Natural killer cell treated with Interleukin-12 subunit alpha and Interleukin-12 subunit beta and Interleukin-15 and Interleukin-18, amount 100 ng/mL, for 72 hours (primary cell): ENCODE measurements around the gene LSM5. TPM values are rescaled to one million over a fixed set of nuclear protein-coding genes. Genes with fewer than 3 reads are reported as not detected.
A peak's percentile ranks its signal among the peaks of the same experiment; 100 is the strongest.

Source experiments
- ATAC-seq, 2 donors: fragments of 150-1000 bp; cut with Tn5 transposase in 1 of 2; sonication (Bioruptor Pico), chemical (Tn5 transposase) in 1 of 2; 2 replicates each; pipeline ENCODE4 v1.10.0; 2021
- DNase-seq: peaks from one replicate; pipeline ENCODE4 v3.0.0; 2022; ENCODE audit warnings: low spot score
- H3K27ac Mint-ChIP-seq, 2 donors: 1 replicate in 1 of 2; 2 replicates in 1 of 2; pipeline ENCODE4 v1.8.0; 2022; ENCODE audit warnings: mixed read lengths in 2 of 2, mild to moderate bottlenecking in 1 of 2, moderate library complexity in 1 of 2
- H3K27me3 Mint-ChIP-seq, 2 donors: 1 replicate in 1 of 2; 2 replicates in 1 of 2; pipeline ENCODE4 v1.8.0; 2022; ENCODE audit warnings: mixed read lengths in 2 of 2
- H3K36me3 Mint-ChIP-seq: one replicate; pipeline ENCODE4 v1.8.0; 2022; ENCODE audit warnings: mixed read lengths
- H3K4me1 Mint-ChIP-seq, 2 donors: 1 replicate in 1 of 2; 2 replicates in 1 of 2; pipeline ENCODE4 v1.8.0; 2022; ENCODE audit warnings: low read depth in 2 of 2, mixed read lengths in 2 of 2, mild to moderate bottlenecking in 1 of 2
- H3K4me3 Mint-ChIP-seq: one replicate; pipeline ENCODE4 v1.8.0; 2022; ENCODE audit warnings: mixed read lengths
- H3K9me3 Mint-ChIP-seq: 2 replicates; pipeline ENCODE4 v1.8.0; 2022; ENCODE audit warnings: mixed read lengths
- total RNA-seq, 2 donors: library from RNA; stranded (reverse); gene quantifications; one replicate each; pipeline ENCODE4 v1.2.3, GENCODE V29; 2022

The LSM5 gene
- total RNA-seq = 100 to 1,000 TPM in 1 of 2 donors, 10 to 100 TPM in 1; 48.6 to 120 TPM

GRCh38 chr7:32490127-32490796, at the start of gene LSM5:
Gene LSM5 (minus strand): TSS chr7:32490380. CDS start chr7:32490365, 15 bp downstream.
- Mint-ChIP-seq H3K9me3 (no peaks in the 10 kb centered on the region), H3K27me3 (no peaks in the 10 kb centered on the region), H3K4me3 (peak within 1 kb of the TSS; percentile 86), H3K4me1 (peaks cover 19 to 27% of the 10 kb centered on the region in 2 donors), H3K27ac (peak within 1 kb of the TSS; percentile 92 to 94), H3K36me3 (peaks cover 7% of the 10 kb centered on the region)
- ATAC-seq = peak; percentile 86 to 90
- DNase-seq = peak; percentile 90

- H3K36me3 Mint-ChIP-seq = peaks cover 5% of the 10 kb centered on the region
- ATAC-seq = no peak
- no peak for DNase-seq
- no peaks in the 10 kb centered on the region for H3K9me3 Mint-ChIP-seq
- peak overlapping the region; percentile 13 to 69 for H3K27ac Mint-ChIP-seq
- peaks cover 20 to 29% of the 10 kb centered on the region in 2 donors for H3K4me1 Mint-ChIP-seq
- H3K27me3 Mint-ChIP-seq = no peaks in the 10 kb centered on the region
- H3K4me3 Mint-ChIP-seq = no peak overlapping the region
Measured at GRCh38 chr7:32539366-32539765, 49.2 kb upstream of the LSM5 start.

GRCh38 chr7:32537760-32538159, 47.6 kb upstream of the LSM5 start:
- no peaks in the 10 kb centered on the region for H3K36me3 Mint-ChIP-seq
- no peaks in the 10 kb centered on the region for H3K9me3 Mint-ChIP-seq
- H3K27me3 Mint-ChIP-seq = no peaks in the 10 kb centered on the region
- peaks cover 26 to 31% of the 10 kb centered on the region in 2 donors for H3K4me1 Mint-ChIP-seq
- no peak overlapping the region for H3K4me3 Mint-ChIP-seq
- ATAC-seq (no peak), DNase-seq (no peak)
- H3K27ac Mint-ChIP-seq = no peak overlapping the region

GRCh38 chr7:32536585-32536984, 46.4 kb upstream of the LSM5 start:
- no peaks in the 10 kb centered on the region for H3K9me3 Mint-ChIP-seq
- DNase-seq = no peak
- H3K4me3 Mint-ChIP-seq = no peak overlapping the region
- no peak overlapping the region for H3K27ac Mint-ChIP-seq
- no peak for ATAC-seq
- H3K4me1 Mint-ChIP-seq = peaks cover 29 to 31% of the 10 kb centered on the region in 2 donors
- no peaks in the 10 kb centered on the region for H3K27me3 Mint-ChIP-seq
- no peaks in the 10 kb centered on the region for H3K36me3 Mint-ChIP-seq

GRCh38 chr7:32536016-32536415, 45.8 kb upstream of the LSM5 start:
- Mint-ChIP-seq H3K4me3 (no peak overlapping the region), H3K36me3 (no peaks in the 10 kb centered on the region), H3K27ac (no peak overlapping the region), H3K27me3 (no peaks in the 10 kb centered on the region), H3K9me3 (no peaks in the 10 kb centered on the region), H3K4me1 (peaks cover 29 to 31% of the 10 kb centered on the region in 2 donors)
- no peak for ATAC-seq
- no peak for DNase-seq

- Mint-ChIP-seq H3K36me3 (no peaks in the 10 kb centered on the region), H3K4me3 (no peak overlapping the region), H3K27ac (no peak overlapping the region), H3K4me1 (peaks cover 27 to 28% of the 10 kb centered on the region in 2 donors), H3K27me3 (no peaks in the 10 kb centered on the region), H3K9me3 (no peaks in the 10 kb centered on the region)
- DNase-seq (no peak), ATAC-seq (no peak)
Measured at GRCh38 chr7:32535162-32535702, 45.1 kb upstream of the LSM5 start.

GRCh38 chr7:32533276-32534029, 43.3 kb upstream of the LSM5 start:
- Mint-ChIP-seq H3K4me3 (no peak overlapping the region), H3K36me3 (no peaks in the 10 kb centered on the region), H3K27me3 (no peaks in the 10 kb centered on the region), H3K4me1 (peaks cover 21% of the 10 kb centered on the region in 2 donors), H3K9me3 (no peaks in the 10 kb centered on the region), H3K27ac (peak overlapping the region; percentile 16 to 31)
- ATAC-seq = peak; percentile 56 to 64
- no peak for DNase-seq

- DNase-seq (no peak), ATAC-seq (no peak)
- H3K9me3 Mint-ChIP-seq = no peaks in the 10 kb centered on the region
- no peak overlapping the region for H3K4me3 Mint-ChIP-seq
- peaks cover 21 to 25% of the 10 kb centered on the region in 2 donors for H3K4me1 Mint-ChIP-seq
- H3K27ac Mint-ChIP-seq = no peak overlapping the region
- H3K36me3 Mint-ChIP-seq = no peaks in the 10 kb centered on the region
- no peaks in the 10 kb centered on the region for H3K27me3 Mint-ChIP-seq
Measured at GRCh38 chr7:32532716-32533115, 42.5 kb upstream of the LSM5 start.

GRCh38 chr7:32532086-32532485, 41.9 kb upstream of the LSM5 start:
- ATAC-seq (no peak), DNase-seq (no peak)
- Mint-ChIP-seq H3K27me3 (no peaks in the 10 kb centered on the region), H3K9me3 (no peaks in the 10 kb centered on the region), H3K27ac (no peak overlapping the region), H3K4me1 (peaks cover 21 to 25% of the 10 kb centered on the region in 2 donors), H3K36me3 (no peaks in the 10 kb centered on the region), H3K4me3 (no peak overlapping the region)

- H3K27ac Mint-ChIP-seq = no peak overlapping the region
- H3K4me1 Mint-ChIP-seq = peaks cover 17 to 25% of the 10 kb centered on the region in 2 donors
- H3K9me3 Mint-ChIP-seq = no peaks in the 10 kb centered on the region
- H3K4me3 Mint-ChIP-seq = no peak overlapping the region
- no peaks in the 10 kb centered on the region for H3K36me3 Mint-ChIP-seq
- DNase-seq (no peak), ATAC-seq (no peak)
- no peaks in the 10 kb centered on the region for H3K27me3 Mint-ChIP-seq
Measured at GRCh38 chr7:32531402-32531801, 41.2 kb upstream of the LSM5 start.

- ATAC-seq = no peak
- Mint-ChIP-seq H3K27ac (no peak overlapping the region), H3K27me3 (no peaks in the 10 kb centered on the region), H3K4me3 (no peak overlapping the region), H3K4me1 (peaks cover 10 to 21% of the 10 kb centered on the region in 2 donors), H3K9me3 (peaks cover 4% of the 10 kb centered on the region), H3K36me3 (peaks cover 4% of the 10 kb centered on the region)
- DNase-seq = no peak
Measured at GRCh38 chr7:32525839-32526238, 35.7 kb upstream of the LSM5 start.

- H3K4me3 Mint-ChIP-seq = no peak overlapping the region
- peaks cover 8% of the 10 kb centered on the region for H3K9me3 Mint-ChIP-seq
- no peak overlapping the region for H3K27ac Mint-ChIP-seq
- no peaks in the 10 kb centered on the region for H3K27me3 Mint-ChIP-seq
- no peak for DNase-seq
- no peak for ATAC-seq
- H3K4me1 Mint-ChIP-seq = peaks cover 19 to 28% of the 10 kb centered on the region in 2 donors
- peaks cover 12% of the 10 kb centered on the region for H3K36me3 Mint-ChIP-seq
Measured at GRCh38 chr7:32524631-32525030, 34.5 kb upstream of the LSM5 start.

- ATAC-seq = no peak
- H3K4me3 Mint-ChIP-seq = no peak overlapping the region
- H3K4me1 Mint-ChIP-seq = peaks cover 20 to 26% of the 10 kb centered on the region in 2 donors
- H3K27me3 Mint-ChIP-seq = no peaks in the 10 kb centered on the region
- no peak overlapping the region for H3K27ac Mint-ChIP-seq
- no peak for DNase-seq
- peaks cover 9% of the 10 kb centered on the region for H3K9me3 Mint-ChIP-seq
- H3K36me3 Mint-ChIP-seq = peaks cover 13% of the 10 kb centered on the region
Measured at GRCh38 chr7:32522746-32523530, 32.8 kb upstream of the LSM5 start.
